Omental fat pad (tissue), 4 donors: ENCODE data around the gene CFAP65. TPM values are rescaled to one million over a fixed set of nuclear protein-coding genes. Genes with fewer than 3 reads are reported as not detected.

ENCODE experiments used
- ATAC-seq: fragments of 150-250 bp; one replicate; pipeline ENCODE4 v1.9.1; 2016; ENCODE audit warnings: mild to moderate bottlenecking, moderate library complexity; ENCODE audit not compliant: low FRiP score
- DNase-seq: peaks from one replicate; pipeline ENCODE4 v3.0.0-alpha.2; 2019; ENCODE audit warnings: low spot score
- total RNA-seq, 4 donors: library from RNA; depleted of rRNA; stranded (reverse); fragments of >200 nt; gene quantifications; one replicate each; pipeline ENCODE4 v1.1.0, GENCODE V29; 2016
- TF ChIP-seq, protein P1 (sequence below), 3 donors: fragments of 450-650 bp; IDR thresholded peaks; one replicate each; pipeline ENCODE4 v1.5.1; 2016 to 2017; ENCODE audit warnings: antibody characterized with exemption in 3 of 3, mild to moderate bottlenecking in 3 of 3, moderate library complexity in 2 of 3

The CFAP65 gene, protein sequence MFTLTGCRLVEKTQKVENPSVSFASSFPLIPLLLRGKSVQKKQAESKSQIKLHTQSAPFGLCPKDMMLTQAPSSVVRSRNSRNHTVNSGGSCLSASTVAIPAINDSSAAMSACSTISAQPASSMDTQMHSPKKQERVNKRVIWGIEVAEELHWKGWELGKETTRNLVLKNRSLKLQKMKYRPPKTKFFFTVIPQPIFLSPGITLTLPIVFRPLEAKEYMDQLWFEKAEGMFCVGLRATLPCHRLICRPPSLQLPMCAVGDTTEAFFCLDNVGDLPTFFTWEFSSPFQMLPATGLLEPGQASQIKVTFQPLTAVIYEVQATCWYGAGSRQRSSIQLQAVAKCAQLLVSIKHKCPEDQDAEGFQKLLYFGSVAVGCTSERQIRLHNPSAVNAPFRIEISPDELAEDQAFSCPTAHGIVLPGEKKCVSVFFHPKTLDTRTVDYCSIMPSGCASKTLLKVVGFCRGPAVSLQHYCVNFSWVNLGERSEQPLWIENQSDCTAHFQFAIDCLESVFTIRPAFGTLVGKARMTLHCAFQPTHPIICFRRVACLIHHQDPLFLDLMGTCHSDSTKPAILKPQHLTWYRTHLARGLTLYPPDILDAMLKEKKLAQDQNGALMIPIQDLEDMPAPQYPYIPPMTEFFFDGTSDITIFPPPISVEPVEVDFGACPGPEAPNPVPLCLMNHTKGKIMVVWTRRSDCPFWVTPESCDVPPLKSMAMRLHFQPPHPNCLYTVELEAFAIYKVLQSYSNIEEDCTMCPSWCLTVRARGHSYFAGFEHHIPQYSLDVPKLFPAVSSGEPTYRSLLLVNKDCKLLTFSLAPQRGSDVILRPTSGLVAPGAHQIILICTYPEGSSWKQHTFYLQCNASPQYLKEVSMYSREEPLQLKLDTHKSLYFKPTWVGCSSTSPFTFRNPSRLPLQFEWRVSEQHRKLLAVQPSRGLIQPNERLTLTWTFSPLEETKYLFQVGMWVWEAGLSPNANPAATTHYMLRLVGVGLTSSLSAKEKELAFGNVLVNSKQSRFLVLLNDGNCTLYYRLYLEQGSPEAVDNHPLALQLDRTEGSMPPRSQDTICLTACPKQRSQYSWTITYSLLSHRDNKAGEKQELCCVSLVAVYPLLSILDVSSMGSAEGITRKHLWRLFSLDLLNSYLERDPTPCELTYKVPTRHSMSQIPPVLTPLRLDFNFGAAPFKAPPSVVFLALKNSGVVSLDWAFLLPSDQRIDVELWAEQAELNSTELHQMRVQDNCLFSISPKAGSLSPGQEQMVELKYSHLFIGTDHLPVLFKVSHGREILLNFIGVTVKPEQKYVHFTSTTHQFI (N-terminal part only)
- under 1 TPM in 1 of 4 donors, not detected in 3; 0.19 TPM for total RNA-seq

DNA sequence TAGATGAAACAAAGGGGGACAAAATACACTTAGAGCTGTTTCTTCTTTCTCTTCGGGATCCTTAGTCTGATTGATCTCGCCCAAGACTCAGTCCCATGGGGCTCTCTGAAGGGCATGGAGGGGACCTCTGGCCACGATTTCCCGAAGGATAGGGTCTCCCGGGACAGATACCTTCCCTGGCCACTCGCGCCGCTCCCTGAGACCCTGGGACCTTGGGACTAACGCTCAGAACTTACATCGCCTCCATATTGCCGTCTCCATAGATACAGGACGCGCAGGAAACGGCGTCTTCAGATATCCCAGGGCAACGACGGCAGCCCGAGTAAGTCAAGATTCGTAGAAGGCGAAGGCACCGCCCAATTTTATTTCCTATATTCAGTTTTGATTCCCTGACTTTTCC is at the start of gene CFAP65:
Gene CFAP65 (minus strand): TSS at position 265 of the 400 bp plus-strand sequence. CDS start 2,468 bp downstream, outside the sequence.
- ATAC-seq = no peak
- no peak for DNase-seq
- TF ChIP-seq, protein P1, sequence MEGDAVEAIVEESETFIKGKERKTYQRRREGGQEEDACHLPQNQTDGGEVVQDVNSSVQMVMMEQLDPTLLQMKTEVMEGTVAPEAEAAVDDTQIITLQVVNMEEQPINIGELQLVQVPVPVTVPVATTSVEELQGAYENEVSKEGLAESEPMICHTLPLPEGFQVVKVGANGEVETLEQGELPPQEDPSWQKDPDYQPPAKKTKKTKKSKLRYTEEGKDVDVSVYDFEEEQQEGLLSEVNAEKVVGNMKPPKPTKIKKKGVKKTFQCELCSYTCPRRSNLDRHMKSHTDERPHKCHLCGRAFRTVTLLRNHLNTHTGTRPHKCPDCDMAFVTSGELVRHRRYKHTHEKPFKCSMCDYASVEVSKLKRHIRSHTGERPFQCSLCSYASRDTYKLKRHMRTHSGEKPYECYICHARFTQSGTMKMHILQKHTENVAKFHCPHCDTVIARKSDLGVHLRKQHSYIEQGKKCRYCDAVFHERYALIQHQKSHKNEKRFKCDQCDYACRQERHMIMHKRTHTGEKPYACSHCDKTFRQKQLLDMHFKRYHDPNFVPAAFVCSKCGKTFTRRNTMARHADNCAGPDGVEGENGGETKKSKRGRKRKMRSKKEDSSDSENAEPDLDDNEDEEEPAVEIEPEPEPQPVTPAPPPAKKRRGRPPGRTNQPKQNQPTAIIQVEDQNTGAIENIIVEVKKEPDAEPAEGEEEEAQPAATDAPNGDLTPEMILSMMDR (IDR thresholded peaks at IDR 0.05) = no peak

DNA sequence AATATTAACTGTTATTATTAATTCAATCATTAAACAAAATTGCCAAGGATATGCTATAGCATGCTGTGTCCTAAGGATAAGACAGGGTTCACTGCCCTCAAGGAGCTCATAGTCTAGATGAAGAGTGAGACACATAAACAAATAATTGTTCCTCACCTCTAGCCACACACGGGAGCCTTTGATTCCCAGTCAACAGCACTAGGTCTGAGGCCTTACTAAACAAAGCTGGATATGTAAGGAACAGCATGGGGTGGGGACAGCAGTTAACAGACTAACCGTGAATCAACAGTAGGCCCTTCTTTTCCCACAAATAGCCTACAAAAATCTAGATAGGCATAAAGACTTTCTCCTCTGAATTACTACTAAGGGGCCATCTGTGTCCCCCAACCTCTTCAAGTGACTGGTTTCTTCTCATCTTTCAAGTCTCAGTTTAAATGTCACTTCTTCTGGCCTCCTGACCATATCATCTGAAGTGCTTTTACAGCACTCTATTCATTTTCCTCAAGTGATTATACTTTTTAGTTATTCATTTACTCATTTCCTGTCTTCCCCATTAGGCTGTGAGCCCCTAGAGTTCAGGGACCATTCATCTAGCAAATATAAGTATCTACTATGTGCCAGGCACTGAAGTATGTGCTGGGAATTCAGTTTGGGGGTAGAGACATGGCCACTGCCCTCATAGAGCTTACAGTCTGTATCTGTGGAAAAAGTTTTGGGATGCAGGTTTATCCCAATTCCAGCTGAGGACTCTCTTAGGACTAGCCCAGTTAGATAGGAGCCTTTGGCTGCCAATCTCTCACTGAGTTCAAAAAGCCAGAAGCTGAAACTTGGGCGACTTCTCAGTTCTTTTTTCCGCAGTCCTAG is 49.4 kb upstream of the CFAP65 start:
- TF ChIP-seq, protein P1 (IDR thresholded peaks at IDR 0.05) = no peak
- no peak for ATAC-seq
- no peak for DNase-seq

DNA sequence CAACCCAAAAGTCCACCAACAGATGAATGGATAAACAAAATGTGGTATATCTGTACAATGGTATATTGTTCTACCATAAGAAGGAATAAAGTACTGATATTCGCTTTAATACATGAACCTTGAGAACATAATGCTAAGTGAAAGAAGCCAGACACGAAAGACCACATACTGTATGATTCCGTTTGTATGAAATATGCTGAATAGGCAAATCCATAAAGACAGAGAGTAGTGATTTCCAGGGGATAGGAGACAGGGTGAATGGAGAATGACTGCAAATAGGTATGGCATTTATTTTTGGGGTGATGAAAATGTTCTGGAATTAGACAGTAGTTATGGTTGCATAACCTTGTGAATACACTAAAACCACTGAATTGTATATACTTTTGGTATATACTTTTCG is 48.0 kb upstream of the CFAP65 start:
- TF ChIP-seq, protein P1 (IDR thresholded peaks at IDR 0.05) = no peak
- ATAC-seq = no peak

DNA sequence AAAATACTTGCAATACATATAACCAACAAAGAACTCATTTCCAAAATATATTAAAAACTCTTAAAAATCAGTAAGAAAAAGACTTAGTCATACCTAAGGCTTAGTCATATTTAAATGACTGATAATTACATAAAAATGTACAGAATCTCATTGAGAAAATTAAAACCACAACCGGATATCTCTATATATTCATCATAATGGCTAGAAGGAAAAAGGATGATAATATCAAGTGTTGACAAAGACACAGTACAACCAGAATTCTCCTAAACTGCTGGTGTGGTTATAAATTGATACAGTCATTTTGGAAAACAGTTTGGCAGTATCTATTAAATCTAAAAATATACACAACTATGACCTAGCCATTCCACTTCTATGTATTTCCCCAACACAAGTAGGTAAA is 46.5 kb upstream of the CFAP65 start:
- ATAC-seq = no peak
- no peak for DNase-seq
- TF ChIP-seq, protein P1 (IDR thresholded peaks at IDR 0.05) = no peak

More for the DNA sequence above, 48.0 kb upstream of the CFAP65 start:
- DNase-seq = no peak

DNA sequence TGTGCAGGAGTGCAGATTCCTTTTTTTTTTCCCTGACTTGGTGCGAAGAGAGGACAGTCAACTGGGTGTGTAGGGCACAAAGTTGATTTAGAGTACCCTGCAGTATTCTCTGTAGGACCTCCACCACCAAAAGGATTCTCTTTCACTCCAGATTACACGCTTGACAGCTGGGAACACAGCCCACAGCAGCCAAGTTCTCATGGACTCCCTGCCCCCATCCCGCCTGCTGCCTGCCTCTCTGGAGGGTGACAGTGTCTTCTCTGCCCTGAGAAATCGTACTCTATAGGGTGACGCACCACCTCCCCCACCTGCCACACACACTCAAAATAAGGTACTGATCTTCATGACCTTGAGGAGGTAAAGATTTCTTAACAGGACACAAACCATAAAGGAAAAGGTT is 46.0 kb upstream of the CFAP65 start:
- ATAC-seq (no peak), DNase-seq (no peak)
- TF ChIP-seq, protein P1 (IDR thresholded peaks at IDR 0.05) = no peak

DNA sequence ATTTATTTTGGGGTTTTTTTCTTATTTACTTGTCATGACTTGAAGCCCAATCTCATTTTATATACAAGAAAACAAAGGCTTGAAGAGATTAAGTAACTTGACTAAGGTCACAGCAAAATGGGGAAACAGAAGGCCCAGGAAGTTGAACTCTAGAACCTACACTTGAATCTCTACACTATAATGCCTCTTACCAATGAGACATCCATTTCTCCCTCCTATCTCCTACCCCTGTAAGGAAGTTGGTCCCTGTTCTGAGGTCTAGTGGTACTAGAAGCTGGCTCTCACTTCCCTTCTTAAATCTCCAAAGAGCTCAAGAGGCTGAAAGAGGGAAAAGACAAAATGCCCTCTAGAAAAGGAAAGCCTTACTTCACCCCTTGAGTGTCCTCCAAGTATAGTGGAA is 44.9 kb upstream of the CFAP65 start:
- ATAC-seq (no peak), DNase-seq (no peak)
- TF ChIP-seq, protein P1 (IDR thresholded peaks at IDR 0.05) = no peak
